ENCODE results near the gene ZFYVE28. TPM values are rescaled to one million over a fixed set of nuclear protein-coding genes. Genes with fewer than 3 reads are reported as not detected.

Gene ZFYVE28
- total RNA-seq, 1 experiment from 2014 or later: 12.9 TPM

DNA sequence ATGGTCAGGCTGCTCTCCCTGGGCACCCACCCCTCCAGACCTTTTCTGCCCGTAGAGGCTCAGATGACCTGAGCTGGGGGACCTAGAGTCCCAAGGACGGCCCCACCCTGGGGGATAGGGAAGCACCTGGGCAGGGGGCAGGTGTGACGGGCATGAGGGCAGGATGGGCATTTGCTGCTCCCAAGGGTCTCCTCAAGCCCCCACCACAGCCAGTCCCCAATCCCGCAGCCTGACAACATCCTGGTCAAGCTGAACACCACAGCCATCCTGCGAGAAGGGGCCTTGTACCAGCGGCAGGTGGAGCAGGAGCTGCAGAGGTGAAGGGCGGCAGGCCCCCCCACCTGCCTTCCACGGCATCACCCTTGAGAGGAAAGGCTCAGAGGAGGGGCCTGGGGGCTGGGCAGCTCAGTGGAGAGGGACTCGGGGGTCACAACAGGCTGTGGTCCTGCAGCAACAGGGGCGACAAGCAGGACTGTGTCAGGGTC is 32.6 kb upstream of the ZFYVE28 start:
- Histone ChIP-seq H3K27me3 (ENCODE audit: insufficient read depth, low read depth) (peaks cover 36% of the 10 kb centered on the region), H3K9me2 (ENCODE audit: insufficient read depth) (no peaks in the 10 kb centered on the region), H3K36me3 (ENCODE audit: low read depth) (no peaks in the 10 kb centered on the region), H3F3A (ENCODE audit: insufficient read depth, low read depth) (no peaks in the 10 kb centered on the region), H2AFZ (no peak overlapping the region), H3K4me3 (no peak overlapping the region), H3K9me3 (ENCODE audit: insufficient read depth, low read depth) (no peaks in the 10 kb centered on the region), H4K20me1 (ENCODE audit: insufficient read depth) (no peaks in the 10 kb centered on the region), H3K27ac (no peak overlapping the region), H3K4me2 (no peak overlapping the region), H3K4me1 (replicated peaks; ENCODE audit: insufficient read depth) (no peaks in the 10 kb centered on the region), H3K79me2 (ENCODE audit: low read depth) (no peaks in the 10 kb centered on the region)
- intact Hi-C loops (cut with micrococcal nuclease; ENCODE audit: unreplicated experiment): no loop called here
- DNase-seq: no peak
- no peak for TF ChIP-seq EZH2 (IDR thresholded peaks at IDR 0.05; ENCODE audit: low read depth)
- TF ChIP-seq, protein P1, sequence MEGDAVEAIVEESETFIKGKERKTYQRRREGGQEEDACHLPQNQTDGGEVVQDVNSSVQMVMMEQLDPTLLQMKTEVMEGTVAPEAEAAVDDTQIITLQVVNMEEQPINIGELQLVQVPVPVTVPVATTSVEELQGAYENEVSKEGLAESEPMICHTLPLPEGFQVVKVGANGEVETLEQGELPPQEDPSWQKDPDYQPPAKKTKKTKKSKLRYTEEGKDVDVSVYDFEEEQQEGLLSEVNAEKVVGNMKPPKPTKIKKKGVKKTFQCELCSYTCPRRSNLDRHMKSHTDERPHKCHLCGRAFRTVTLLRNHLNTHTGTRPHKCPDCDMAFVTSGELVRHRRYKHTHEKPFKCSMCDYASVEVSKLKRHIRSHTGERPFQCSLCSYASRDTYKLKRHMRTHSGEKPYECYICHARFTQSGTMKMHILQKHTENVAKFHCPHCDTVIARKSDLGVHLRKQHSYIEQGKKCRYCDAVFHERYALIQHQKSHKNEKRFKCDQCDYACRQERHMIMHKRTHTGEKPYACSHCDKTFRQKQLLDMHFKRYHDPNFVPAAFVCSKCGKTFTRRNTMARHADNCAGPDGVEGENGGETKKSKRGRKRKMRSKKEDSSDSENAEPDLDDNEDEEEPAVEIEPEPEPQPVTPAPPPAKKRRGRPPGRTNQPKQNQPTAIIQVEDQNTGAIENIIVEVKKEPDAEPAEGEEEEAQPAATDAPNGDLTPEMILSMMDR (conservative IDR thresholded peaks at IDR 0.05): no peak
- CTCF ChIA-PET: no interaction called here
- POLR2A ChIA-PET (ENCODE audit: unreplicated experiment): no interaction called here
- BruUV-seq (replicated peaks): no TSS peak

DNA sequence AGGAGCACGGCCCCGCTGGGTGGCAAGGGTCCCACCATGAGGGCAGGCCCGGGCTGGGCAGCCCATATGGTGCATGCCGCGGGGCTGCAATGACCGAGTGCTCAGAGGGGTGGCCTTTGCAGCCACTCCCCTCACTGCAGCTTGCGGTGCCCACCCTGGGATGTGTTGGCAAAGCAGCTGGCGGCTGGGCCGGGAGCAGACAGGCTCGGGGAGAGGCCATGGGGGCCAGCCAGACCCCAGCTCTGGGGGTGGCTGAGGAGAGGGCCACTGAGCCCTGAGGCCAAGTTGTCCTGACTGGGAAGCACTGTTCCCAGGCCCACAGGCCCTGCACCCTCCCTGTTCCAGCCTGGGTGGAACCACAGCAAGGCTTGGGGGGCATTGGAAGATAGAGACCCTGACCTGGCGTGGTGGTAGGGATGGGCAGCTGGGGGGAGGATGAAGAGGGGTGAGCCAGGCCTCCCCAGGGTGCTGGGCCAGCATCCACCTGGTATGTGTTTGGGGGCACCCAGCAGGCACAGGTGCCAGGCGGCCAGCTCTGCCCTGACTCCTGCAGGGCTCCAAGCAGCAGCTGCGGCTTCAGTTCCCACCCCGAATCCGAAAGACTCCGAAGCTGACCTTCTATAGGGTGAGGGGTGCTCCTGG is 32.1 kb upstream of the ZFYVE28 start:
- H3F3A ChIP-seq (ENCODE audit: insufficient read depth, low read depth): no peaks in the 10 kb centered on the region
- DNase-seq: no peak
- no peak overlapping the region for H3K4me3 ChIP-seq
- H3K27ac ChIP-seq: no peak overlapping the region
- CTCF ChIA-PET: no interaction called here
- POLR2A ChIA-PET (ENCODE audit: unreplicated experiment): no interaction called here
- BruUV-seq (replicated peaks): no TSS peak
- no peaks in the 10 kb centered on the region for H3K79me2 ChIP-seq (ENCODE audit: low read depth)
- intact Hi-C loops (cut with micrococcal nuclease; ENCODE audit: unreplicated experiment): no loop called here
- no peaks in the 10 kb centered on the region for H3K9me2 ChIP-seq (ENCODE audit: insufficient read depth)
- H4K20me1 ChIP-seq (ENCODE audit: insufficient read depth): no peaks in the 10 kb centered on the region
- H3K9me3 ChIP-seq (ENCODE audit: insufficient read depth, low read depth): no peaks in the 10 kb centered on the region
- no peak overlapping the region for H3K4me2 ChIP-seq
- H2AFZ ChIP-seq: no peak overlapping the region
- TF ChIP-seq EZH2 (IDR thresholded peaks at IDR 0.05; ENCODE audit: low read depth): no peak
- TF ChIP-seq, protein P1 (conservative IDR thresholded peaks at IDR 0.05): no peak
- no peaks in the 10 kb centered on the region for H3K4me1 ChIP-seq (replicated peaks; ENCODE audit: insufficient read depth)
- H3K27me3 ChIP-seq (ENCODE audit: insufficient read depth, low read depth): peaks cover 41% of the 10 kb centered on the region
- no peaks in the 10 kb centered on the region for H3K36me3 ChIP-seq (ENCODE audit: low read depth)

DNA sequence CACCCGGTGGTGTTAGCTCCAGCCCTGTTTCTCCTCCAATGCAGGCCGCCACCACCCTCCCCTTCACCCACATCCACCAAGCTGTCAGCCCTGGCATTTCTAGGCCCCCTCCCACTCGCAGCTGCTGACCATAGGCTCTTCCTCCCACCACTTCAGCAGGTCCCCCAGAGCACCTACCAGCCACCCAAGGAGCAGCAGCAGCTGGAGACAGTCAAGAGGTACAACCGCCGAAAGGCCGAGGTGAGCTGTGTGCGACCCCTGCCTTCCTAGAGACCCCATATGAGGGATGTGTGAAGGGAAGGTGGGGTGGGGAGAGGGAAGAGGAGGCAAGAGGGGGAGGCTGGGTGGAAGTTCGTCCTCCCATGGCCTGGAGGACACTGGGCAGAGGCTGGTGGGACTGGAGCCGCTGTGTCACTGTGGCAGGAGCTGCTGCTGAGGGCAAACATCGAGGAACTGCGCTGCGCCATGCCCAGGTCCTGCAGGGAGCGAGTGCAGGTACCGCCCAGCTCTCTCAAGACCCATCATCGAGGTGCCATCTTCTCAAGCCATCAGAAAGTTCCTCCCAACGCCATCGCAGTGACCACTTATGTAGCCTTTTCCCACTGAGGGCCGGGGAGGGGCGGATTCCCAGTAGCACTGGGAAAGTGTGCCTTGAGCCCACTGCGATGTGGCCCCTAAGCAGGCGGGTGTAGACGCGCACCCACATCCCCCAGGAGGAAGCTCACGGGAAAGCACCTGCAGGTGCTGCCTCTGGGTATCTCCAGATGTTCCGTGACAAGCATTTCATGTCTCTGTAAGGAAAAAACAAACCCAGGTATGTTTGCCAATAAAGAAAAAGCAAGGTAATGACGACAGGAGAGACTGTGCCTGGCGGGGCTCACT is 31.3 kb upstream of the ZFYVE28 start:
- H3K36me3 ChIP-seq (ENCODE audit: low read depth): no peaks in the 10 kb centered on the region
- POLR2A ChIA-PET (ENCODE audit: unreplicated experiment): no interaction called here
- CTCF ChIA-PET: no interaction called here
- no peaks in the 10 kb centered on the region for H3K9me3 ChIP-seq (ENCODE audit: insufficient read depth, low read depth)
- TF ChIP-seq, protein P1 (conservative IDR thresholded peaks at IDR 0.05): no peak
- intact Hi-C loops (cut with micrococcal nuclease; ENCODE audit: unreplicated experiment): no loop called here
- no TSS peak for BruUV-seq (replicated peaks)
- no peaks in the 10 kb centered on the region for H3K79me2 ChIP-seq (ENCODE audit: low read depth)
- DNase-seq: no peak
- H3K27me3 ChIP-seq (ENCODE audit: insufficient read depth, low read depth): peaks cover 47% of the 10 kb centered on the region
- H3F3A ChIP-seq (ENCODE audit: insufficient read depth, low read depth): no peaks in the 10 kb centered on the region
- no peak overlapping the region for H3K4me3 ChIP-seq
- no peak overlapping the region for H2AFZ ChIP-seq
- H3K4me1 ChIP-seq (replicated peaks; ENCODE audit: insufficient read depth): no peaks in the 10 kb centered on the region
- H4K20me1 ChIP-seq (ENCODE audit: insufficient read depth): no peaks in the 10 kb centered on the region
- no peak overlapping the region for H3K27ac ChIP-seq
- H3K9me2 ChIP-seq (ENCODE audit: insufficient read depth): no peaks in the 10 kb centered on the region
- H3K4me2 ChIP-seq: no peak overlapping the region
